A172 (cell line): ENCODE measurements around the gene EIF3L. TPM values are rescaled to one million over a fixed set of nuclear protein-coding genes. Genes with fewer than 3 reads are reported as not detected.
A peak's percentile ranks its signal among the peaks of the same experiment; 100 is the strongest.

Experiments used
- DNase-seq: peaks from one replicate; pipeline ENCODE4 v3.0.0-alpha.2; 2015; ENCODE audit warnings: low spot score
- total RNA-seq: library from RNA; depleted of rRNA; stranded (reverse); fragments of >200 nt; shearing (Covaris generic); gene quantifications from 2 replicates; pipeline ENCODE4 v1.2.3, GENCODE V29; 2014; rRNA removed

Gene EIF3L
- total RNA-seq, 1 experiment from 2014 or later: 170 TPM

DNA sequence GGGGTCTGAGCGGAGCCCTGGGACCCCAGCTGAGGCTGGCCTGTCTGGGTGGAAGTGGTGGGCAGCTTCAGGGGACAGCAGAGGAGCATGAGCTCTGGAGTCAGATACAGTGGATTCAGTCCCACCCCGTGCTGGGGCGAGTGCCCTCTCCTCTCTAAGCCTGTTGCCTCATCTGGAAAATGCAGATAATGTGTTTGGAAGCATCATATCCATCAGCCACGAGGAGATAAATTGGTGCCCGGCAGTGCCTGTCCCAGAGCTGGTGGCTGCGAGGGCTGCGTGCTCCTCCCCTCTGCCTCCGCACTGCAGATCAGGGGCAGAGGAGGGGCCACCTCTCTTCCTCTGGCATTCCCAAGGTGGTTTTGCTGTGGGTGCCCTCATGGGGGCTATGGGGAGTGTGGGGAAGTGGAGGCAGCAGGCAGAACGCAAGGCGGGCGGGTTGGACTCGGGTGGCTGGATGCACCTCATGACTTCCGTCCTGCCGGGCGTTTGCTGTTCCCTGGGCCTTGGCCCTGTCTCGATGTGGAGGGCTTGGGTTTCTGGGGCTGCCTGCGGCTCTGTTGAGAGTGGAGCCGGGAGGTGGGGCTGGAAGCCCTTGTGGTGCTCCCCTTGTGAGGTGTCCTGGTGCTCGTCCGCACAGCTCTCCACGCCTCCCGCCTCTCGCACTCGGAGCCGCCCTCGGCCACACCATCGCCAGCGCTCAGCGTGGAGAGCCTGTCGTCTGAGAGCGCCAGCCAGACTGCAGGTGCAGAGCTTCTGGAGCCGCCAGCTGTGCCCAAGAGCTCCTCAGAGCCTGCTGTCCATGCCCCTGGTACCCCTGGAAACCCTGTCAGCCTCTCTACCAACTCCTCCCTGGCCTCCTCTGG is 77.8 kb downstream of the EIF3L start:
- DNase-seq: no peak

DNA sequence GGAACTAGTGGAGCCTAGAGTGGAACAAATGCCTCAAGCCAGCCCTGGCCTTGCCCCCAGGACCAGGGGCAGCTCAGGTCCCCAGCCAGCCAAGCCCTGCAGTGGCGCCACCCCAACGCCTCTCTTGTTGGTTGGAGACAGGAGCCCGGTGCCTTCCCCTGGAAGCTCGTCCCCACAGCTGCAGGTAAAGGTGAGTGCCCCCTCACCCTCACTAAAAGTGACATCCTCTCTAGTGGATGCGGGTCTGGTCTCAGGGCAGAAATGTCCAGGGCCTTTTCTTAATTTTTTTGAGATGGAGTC is 78.4 kb downstream of the EIF3L start:
- no peak for DNase-seq

DNA sequence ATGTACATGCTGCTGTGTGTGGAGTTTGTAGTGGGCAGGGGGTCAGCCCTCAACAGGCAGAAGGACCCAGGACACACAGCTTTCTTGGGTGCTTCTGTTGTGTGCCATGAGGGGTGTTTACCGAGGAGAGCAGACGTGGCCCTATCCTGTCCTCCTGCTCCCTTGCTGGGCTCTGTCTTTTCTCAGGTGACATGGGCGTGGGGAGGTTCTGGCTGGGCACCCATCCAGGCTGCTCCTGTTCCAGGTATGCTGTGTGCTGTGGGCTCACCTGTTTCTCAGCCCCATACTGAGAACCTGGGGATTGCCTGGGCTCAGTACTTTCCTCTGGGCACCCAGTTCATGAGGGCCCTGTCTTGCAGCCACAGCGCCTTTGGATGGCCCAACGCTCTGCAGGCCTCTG is 80.2 kb downstream of the EIF3L start:
- DNase-seq: no peak

DNA sequence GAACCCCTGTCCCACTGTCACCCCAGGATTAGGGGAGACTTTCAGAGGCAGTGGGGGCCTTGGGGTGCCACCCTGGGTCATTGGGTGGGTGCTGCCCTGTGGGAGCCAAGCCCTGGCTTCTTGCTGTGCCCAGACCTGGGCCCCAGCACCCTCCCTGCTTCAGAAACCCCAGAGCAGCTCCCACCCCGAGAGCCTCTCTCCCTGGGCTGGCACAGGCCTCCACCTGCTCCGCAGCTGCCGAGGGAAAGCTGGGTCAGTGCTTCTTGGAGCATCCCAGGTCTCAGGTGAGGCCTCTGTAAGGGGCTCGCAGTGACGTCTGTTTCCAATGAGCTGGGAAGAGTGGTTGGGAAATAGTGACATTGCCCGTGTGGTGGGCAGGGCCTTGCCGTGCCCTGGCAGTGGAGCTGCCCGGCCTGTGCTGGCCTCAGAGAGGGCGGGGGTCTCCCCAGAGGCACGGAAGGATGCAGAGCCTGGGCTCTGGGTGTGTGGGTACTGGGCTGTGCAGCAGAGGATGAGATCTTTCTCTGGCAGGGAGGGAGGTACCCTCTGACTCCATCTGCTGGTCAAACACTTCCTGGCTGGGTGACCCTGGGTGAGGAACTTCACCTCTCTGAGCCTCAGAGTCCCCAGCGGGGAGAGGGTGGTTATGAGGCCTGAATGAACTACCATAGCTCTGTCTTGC is 81.2 kb downstream of the EIF3L start:
- DNase-seq: peak; percentile 18

DNA sequence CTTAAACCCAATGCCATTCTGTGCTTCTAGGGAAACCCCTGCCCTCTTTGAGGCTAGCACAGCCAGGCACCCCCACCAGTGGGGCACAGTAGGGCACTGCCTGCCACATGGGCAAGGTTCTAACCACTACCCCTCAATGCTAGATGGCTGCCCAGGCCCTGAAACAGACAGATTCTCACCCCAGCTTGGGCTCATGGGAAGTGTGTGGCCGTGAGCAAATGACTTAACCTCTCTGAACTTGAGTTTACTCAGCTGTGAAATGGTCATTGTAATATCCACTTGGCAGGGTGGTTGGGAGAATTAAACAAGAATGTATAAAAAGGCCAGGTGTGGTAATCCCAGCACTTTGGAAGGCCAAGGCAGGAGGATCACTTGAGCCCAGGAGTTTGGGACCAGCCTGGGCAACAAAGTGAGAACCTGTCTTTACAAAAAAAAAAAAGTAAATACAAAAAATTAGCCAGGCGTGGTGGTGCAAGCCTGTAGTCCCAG is 81.8 kb downstream of the EIF3L start:
- DNase-seq: no peak

DNA sequence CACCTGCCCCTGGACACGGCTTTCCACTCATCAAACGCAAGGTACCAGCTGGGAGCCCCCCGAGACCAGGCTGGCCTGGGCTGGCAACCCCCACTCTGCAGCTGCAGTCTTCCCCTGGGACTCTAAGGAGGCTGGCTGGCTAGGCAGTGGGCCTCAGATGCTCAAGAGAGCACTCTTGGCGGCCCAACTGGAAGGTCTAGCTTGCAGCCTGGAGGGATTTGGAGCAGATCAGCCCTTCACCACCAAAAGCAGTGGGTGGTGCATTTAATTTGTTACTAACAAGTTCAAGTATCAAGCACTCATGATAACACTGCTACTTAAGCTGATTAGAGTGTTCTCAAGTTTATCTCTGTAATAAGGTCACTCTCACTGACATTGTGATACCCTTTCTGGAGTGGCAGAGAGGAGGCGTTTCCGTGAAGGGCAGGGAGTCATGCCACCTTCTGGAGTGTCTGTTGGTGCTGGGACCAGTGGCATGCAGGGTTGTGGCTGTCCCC is 82.7 kb downstream of the EIF3L start:
- no peak for DNase-seq

DNA sequence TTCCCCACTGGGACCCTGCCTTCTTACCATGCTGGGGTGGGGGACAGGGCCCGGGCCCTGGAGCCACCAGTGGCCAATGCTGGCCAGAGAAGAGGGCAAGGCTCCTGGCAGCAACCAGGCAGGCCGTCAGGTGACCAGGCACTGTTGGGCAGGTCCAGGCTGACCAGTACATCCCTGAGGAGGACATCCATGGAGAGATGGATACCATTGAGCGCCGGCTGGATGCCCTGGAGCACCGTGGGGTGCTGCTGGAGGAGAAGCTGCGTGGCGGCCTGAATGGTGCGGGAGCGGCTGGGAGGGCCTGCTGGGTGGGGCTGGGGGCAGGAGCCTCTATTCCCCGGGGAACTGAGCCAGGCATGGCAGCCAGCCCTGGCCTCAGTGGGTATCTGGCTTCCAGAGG is 83.2 kb downstream of the EIF3L start:
- no peak for DNase-seq

DNA sequence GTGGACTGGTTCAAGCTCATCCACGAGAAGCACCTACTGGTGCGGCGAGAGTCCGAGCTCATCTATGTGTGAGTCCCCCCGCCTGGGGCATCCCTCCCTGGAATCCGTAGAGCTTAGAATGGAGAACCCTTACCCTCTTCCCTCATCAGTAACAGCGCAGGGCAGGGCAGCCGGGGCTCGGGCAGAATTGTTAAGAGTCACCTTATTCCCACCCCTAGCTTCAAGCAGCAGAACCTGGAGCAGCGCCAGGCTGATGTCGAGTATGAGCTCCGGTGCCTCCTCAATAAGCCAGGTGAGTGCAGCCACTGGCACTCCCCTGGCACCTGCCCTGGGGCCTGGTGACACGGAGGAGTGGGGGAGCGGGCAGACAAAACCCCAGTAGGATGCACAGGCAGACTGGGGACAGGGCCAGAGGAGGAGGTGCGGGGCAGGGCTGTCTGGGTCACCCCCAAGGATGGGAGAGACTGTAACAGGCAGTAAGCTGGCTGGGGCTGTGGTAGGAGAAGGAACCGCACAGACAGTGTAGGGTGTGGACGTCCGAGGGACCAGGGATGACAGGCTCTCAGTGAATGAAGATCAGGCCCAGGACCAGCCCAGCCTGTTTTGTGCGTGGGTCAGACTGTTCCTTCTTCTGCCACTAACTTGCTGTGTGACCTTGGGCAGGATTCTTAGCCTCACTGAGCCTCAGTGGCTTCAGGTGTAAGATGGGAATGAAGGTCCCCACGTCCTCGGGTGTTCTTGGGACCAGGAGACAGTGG is 83.8 kb downstream of the EIF3L start:
- no peak for DNase-seq

DNA sequence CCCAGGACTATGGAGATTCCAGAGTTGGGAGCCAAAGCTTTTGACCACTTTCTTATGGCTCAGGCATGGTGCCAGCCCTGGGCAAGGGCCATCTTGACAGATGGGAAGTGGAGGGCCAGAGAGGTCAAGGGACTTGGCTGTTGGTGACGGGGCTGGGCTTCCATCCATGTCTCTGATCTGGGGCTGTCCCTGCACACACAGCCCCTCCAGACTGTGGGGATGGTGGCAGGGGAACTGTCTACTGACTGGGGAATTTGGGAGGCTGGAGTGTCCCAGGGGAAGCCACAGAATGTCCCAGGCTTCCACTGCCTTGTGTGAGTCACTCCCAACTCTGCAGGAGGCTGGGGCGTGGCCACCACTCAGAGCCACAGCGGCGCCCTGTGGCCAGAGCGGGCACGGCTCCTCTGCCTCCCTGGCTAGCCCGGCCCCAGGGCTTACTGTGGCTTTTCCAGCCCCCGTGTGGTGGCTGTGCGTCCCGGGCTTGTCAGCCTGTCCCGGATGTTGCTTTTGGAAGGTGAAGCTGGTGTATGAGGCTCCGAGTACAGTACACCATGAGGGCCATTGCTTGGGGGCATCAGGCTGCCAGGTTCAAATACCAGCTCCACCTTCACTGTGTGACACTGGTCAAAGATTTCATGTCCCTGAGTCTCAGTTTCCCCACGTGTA is 84.6 kb downstream of the EIF3L start:
- peak; percentile 87 for DNase-seq

Other genes with a start within 250 kb of the EIF3L start
- gene GGA1, start 240.6 kb upstream of the EIF3L start, total RNA-seq: 18.6 and 24.0 TPM in 2 replicates
- gene SH3BP1, start 209.8 kb upstream of the EIF3L start, total RNA-seq: 0.07 TPM in 1 of 2 replicates, not detected in the other
- 10.8 and 11.7 TPM in 2 replicates for gene PDXP, start 190.7 kb upstream of the EIF3L start, total RNA-seq
- gene LGALS1, start 173.8 kb upstream of the EIF3L start, total RNA-seq: 3,374 and 3,537 TPM in 2 replicates
- 24.2 and 56.1 TPM in 2 replicates for gene NOL12, start 163.1 kb upstream of the EIF3L start, total RNA-seq
- 41.4 and 43.4 TPM in 2 replicates for gene TRIOBP, start 152.4 kb upstream of the EIF3L start, total RNA-seq
- gene GCAT, start 41.5 kb upstream of the EIF3L start, total RNA-seq: 8.8 and 11.4 TPM in 2 replicates
- gene GALR3, start 26.0 kb upstream of the EIF3L start, total RNA-seq: not detected in 2 replicates
- 22.4 and 30.5 TPM in 2 replicates for gene ANKRD54, start 5.1 kb upstream of the EIF3L start, total RNA-seq
- gene MICALL1, start 56.9 kb downstream of the EIF3L start, total RNA-seq: 40.3 and 45.6 TPM in 2 replicates
- 0.10 TPM in 1 of 2 replicates, not detected in the other for gene C22orf23, start 104.2 kb downstream of the EIF3L start, total RNA-seq
- gene POLR2F, start 104.3 kb downstream of the EIF3L start, total RNA-seq: 53.1 and 68.1 TPM in 2 replicates
- gene SOX10, start 135.1 kb downstream of the EIF3L start, total RNA-seq: not detected in 2 replicates
- 6.5 and 10.7 TPM in 2 replicates for gene PICK1, start 208.0 kb downstream of the EIF3L start, total RNA-seq
- gene SLC16A8, start 234.8 kb downstream of the EIF3L start, total RNA-seq: not detected in 2 replicates